Smooth muscle cell of the brain vasculature (primary cell): Measurements from ENCODE around the gene SPSB3.

Experiments
- DNase-seq: peaks from one replicate; pipeline ENCODE4 v3.0.0-alpha.2; 2012; ENCODE audit warnings: low read depth, low spot score

Gene SPSB3

DNA sequence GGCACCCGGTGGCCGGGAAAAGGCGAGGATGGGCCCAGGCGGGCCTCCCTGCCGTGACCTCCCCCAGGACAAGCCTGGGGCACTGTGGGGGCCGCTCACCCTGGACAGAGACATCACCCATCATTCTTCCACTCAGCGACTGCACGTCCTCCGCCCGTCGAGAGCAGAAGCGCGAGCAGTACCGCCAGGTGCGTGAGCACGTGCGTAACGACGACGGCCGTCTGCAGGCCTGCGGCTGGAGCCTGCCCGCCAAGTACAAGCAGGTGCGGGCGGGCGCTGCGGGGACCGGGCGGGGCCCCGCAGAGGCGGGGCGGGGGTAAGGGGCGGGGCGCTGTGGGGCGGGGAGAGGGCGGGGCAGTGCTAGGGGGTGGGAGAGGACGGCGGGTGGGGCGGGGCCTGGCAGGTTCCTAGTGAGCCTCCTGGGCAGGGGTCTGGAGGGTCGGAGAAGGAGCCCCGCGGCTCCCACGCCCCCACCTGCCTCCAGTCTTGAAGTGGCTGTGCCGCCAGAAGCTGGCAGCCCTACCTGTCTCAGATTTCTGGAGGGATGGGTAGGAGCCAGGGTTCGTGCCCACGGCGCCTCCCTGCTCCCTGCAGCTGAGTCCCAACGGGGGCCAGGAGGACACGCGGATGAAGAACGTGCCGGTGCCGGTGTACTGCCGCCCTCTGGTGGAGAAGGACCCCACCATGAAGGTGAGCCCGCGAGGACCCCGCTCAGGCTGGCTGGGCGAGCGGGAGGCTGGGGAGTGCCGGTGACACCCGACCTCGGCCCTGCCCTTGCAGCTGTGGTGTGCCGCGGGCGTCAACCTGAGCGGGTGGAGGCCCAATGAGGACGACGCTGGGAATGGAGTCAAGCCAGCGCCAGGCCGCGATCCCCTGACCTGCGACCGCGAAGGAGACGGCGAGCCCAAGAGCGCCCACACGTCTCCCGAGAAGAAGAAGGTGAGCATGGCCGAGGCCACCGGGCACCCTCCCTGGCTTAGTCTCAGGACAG, 18.6 kb downstream of the SPSB3 start:
- DNase-seq: no peak

DNA sequence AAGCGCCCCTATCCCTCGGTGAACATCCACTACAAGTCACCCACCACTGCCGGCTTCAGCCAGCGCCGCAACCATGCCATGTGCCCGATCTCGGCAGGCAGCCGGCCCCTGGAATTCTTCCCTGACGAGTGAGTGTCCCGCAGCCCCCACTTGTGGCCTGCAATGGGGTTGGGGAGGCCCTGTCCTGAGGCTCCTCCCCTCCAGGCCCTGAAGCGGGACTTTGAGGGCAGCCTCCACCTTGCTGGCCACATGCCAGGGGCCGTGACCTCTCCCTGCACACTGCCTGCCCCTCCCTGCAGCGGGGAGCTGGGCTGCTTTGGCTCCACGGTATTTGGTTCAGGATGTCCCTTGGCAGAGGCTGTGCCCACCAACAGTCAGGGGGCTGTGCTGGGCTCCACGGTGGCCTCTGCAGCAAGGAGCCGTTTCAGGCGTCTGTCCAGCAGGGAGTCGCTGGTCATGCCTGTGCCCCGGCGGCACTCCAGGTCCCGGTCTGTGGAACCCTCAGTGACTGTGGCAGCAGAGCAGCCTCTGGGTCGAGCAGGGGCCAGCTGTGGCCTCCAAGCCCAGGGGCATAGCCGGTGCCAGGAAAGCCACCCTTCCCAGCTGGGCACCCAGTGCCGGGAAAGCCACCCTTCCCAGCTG, 19.4 kb downstream of the SPSB3 start:
- DNase-seq: no peak

GRCh38 chr16:1762196-1762878, 20.0 kb downstream of the SPSB3 start:
- no peak for DNase-seq

DNA sequence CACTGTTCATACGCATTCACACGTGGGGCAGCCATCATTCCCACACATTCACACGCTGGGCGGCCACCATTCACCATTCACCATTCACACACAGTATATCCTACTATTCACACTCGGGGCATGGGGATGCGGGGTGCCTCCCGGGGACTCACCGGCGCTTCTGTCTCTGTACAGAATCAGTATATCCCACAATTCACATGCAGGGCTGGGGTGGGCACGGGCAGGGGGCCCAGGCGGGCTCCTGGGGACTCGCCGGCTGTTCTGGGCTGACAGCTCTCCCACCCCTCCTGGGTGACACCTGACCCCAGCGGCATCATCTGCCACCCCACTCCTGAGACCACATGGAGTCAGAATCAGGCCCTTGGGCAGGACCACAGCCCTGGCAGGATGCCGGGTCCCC, 20.6 kb downstream of the SPSB3 start:
- no peak for DNase-seq

DNA sequence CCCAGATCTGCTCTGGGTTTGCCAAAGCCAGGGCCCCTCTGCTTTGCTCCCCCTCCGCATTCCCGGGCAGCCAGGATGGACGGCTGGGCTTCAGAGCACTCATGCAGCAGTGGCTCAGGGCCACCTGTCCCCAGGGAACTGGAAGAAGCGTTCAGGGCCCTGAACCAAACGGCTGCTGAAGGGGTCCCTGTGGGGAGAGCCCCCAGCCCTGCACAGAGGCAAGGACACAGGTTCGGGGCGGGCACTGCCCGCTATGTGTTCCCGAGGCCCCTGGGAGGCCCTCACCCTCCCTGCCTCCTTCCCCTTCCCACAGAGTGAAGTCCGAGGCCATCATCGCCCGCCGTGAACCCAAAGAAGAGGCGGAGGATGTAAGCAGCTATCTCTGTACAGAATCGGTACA, 21.5 kb downstream of the SPSB3 start:
- DNase-seq: no peak

GRCh38 chr16:1759511-1759910, 22.9 kb downstream of the SPSB3 start:
- DNase-seq: no peak

- DNase-seq: no peak
Observed at GRCh38 chr16:1758923-1759322, 23.4 kb downstream of the SPSB3 start.

DNA sequence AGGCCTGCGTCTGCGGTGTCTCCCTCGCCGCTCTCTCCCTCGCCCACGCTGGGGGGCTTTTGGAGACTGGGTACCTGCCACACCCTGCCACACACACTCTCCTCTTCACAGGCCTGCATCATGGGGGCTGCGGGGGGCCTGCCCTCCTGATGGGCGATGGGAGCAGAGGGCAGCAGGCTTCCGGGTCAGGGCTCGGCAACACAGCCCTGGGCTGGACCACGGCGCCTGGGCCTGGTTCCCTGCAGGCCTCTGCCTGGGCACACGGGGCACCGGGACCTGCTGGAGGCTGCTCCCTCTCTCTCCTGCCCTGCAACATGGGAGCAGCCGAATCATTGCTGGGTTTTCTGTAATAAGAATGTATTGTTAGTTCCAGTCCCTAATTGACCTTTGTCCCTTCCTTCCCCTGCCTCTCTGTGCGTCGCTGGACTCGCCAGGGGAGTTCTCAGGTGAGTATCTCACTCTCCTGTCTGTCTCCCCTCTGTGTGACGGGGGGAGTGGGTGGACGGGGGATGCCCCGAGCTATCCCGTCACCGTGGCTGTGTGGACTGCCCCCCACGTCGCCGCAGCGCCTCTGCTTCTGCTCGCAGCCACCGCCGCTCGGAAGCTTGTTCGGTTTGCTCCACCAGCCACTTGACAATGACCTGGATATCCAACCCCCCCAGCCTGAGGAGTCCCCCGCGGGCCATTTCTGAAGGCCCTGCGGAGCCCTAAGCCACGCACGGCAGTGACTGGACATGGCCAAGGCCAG, 24.5 kb downstream of the SPSB3 start:
- DNase-seq: no peak

DNA sequence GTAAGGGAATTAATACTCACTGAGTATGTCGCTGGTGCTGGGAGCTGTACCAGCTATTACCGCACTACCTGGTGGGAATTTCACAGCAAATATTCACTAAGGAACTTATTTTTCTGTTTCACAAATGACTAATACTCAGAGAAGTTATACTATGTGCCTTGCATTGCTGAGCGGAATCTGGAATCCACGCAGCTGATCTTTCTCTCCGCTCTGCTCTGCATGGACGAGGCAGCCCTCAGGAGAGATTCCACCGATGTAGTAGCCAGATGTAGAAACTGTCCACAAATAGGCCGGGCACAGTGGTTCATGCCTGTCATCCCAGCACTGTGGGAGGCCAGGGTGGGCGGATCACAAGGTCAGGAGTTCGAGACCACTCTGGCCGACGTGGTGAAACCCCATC, 28.2 kb downstream of the SPSB3 start:
- DNase-seq: no peak

DNA sequence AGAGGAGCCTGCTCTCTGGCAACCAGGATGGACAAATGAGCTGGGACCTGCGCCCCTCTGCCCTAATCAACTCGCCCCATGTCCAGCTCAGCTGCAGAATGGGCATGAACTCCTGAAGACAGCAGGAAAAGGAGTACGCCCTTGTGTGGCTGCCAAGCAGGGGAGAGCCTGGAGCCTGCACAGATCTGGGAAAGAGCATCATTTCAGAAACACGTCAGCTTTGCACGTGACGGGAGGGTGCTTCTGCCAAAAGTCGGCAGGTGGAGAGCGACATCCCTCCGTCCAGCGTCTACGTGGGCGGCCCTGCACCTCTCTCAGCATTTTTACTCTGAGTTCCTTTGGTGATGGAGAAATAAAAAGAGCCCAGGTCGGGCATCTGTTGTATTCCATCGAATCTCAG, 29.5 kb downstream of the SPSB3 start:
- no peak for DNase-seq

DNA sequence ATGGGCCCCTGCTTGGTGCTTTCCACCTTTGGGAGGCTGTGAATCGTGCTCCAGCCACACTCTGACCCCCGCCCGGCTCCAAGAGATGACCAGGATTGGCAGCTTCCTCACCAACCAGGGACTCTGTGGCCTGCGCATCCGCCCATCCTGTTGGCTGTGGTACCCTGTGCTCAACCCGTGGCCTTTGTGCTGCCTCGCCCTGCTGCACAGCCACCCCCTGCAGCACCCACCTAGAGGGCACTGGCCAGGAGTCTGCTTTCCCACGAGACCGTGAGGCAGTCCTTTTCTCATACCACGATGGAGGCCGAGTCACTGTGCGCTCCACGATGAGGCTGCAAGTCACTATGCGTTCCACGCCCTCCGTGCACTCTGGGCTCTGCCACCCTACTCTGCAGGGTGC, 30.4 kb downstream of the SPSB3 start:
- no peak for DNase-seq

DNA sequence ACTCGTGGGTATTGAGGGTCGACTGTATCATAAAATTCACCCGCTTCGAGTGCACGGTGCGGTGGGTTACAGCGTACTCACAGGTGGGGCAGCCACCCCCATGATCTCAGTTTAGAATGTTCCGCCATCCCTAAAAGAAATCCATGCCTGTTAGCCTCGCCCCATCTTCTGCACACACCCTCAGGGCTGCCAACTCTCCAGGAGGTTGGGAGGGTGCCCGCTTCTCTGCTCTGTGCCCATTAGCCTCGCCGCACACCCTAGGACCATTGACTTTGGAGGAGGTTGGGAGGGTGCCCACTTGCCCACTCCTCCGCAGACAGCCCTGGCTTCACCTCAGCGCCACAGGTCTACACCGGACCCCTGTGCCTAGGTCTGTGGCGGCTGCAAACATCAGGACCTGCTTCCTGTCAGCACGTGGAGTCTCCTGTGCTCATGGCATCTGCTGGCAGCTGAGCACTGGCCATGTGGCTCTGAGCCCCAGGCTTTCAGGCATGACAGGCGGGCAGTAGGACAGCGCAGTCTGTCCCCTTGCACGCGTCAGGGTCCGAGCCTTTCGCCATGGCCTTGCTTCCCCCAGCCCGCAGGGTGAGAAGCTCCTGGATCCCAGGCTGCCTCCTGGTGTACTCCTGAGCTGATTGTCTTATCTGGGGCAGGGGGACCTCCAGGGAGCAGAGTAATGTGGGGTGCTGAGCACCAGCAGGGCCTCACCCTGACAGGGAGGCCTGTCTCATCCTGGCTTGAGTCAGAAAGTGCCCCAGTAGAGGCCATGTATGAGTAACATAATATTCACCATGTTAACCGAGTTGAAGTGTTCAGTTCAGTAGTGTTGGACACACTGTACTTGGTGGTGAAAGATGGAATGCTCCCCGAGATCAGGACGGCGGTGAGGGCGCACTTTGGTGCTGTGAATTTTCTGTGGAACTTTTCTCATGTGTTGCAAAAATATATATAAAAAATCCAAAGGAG, 32.9 kb downstream of the SPSB3 start:
- DNase-seq: no peak

GRCh38 chr16:1747934-1748333, 34.4 kb downstream of the SPSB3 start:
- no peak for DNase-seq

DNA sequence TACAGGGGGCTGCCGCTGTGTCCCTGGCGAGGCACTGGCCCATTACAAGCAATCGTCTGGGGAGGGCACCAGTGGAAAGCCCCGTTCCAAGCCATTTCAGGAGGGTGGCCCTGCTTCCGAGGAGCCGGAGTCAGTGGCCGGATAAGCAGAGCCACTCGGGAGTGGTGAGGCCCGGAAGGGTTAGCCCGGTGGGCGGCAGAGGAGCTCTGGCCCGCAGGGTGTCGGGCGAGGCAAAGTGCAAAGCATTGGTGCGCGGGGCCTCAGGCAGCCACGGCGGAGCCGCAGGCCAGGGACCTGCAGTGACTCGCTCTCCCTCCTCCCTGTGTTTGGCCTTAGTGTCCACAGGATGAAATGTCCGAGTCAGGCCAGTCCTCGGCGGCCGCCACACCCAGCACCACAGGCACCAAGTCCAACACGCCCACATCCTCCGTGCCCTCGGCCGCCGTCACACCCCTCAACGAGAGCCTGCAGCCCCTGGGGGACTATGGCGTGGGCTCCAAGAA, 35.6 kb downstream of the SPSB3 start:
- no peak for DNase-seq

DNA sequence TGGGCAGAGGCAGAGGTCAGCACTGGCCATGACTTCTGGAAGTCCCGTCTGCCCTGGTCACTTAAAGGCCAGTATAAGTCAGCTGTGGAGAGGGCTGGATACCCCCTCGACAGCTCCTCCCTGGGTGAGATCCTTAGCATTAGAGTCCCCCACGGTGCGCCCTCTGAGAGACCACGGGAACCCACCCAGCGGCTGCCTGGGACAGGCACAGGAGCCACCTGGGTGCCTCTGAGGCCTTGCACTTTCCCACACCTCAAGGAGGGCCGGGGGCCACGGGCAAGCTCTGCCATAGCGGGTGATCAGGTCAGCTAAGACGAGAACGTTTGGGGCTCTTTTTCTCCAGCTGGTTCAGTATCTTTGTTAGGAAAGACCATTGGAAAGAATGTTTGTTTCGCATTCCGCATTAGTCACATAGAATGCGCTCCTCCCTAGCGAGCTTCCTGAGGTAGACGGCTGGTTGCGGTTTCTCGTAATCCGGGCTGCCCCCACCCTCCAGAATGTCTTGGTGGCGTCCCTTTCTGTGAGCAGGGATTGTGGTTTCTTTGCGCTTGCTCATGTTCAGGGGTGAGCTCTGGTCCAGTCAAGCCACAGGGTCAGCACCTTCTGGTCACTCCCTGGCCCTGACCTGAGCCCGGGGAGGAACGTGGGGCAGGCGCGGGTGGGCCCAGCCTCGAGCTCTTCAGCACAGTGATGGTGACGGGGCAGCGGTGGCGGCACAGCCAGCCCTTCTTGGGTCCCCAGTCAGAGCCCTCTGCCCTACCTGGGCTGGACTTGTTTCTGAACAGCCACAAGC, 36.3 kb downstream of the SPSB3 start:
- peak; percentile 50 for DNase-seq

- no peak for DNase-seq
Observed at GRCh38 chr16:1745181-1745899, 37.0 kb downstream of the SPSB3 start.

DNA sequence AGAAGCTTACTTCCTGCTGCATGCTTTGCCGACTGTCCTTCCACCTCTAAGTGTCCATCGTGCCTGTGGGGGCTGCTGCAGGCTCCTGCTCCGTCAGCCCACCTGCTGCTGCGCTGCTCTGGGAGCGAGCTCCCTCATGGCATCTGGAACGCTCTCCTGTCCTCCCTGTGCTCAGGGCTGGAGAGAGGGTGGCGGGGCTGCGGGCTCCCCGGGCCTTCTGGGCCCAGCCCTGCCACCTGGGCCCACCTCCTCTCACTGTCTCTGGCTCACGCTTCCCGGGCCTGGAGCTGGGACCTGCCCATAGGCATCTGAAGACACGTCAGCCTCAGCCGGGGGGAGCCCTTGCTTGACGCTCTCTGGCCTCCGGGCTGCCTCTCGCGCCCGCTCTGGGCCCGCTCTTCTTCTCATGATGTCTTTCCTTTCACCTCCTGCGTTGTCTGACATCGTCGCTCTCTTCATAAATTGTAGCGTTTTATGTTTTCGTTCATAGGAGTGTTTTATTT, 38.0 kb downstream of the SPSB3 start:
- no peak for DNase-seq
